ENCODE data around the gene AGFG1.

AGFG1 gene

GRCh38 chr2:227450926-227451654, 20.9 kb upstream of the AGFG1 start:
- Histone ChIP-seq H3K9me3 (replicated peaks; ENCODE audit: low read length) (no peaks in the 10 kb centered on the region), H3K4me2 (ENCODE audit: low read length) (no peak overlapping the region), H3K27me3 (ENCODE audit: control insufficient read depth, insufficient read depth, low read length) (no peaks in the 10 kb centered on the region), H3K36me3 (ENCODE audit: insufficient read depth, low read length) (no peaks in the 10 kb centered on the region), H3K4me3 (ENCODE audit: low read length) (no peak overlapping the region), H3K9ac (ENCODE audit: low read depth, low read length) (no peak overlapping the region), H3K4me1 (ENCODE audit: control insufficient read depth, insufficient read depth, low read length) (peaks cover 14% of the 10 kb centered on the region)

- no peak overlapping the region for H3K4me2 ChIP-seq (ENCODE audit: low read length)
- no peaks in the 10 kb centered on the region for H3K36me3 ChIP-seq (ENCODE audit: insufficient read depth, low read length)
- H3K9ac ChIP-seq (ENCODE audit: low read depth, low read length): no peak overlapping the region
- peaks cover 14% of the 10 kb centered on the region for H3K4me1 ChIP-seq (ENCODE audit: control insufficient read depth, insufficient read depth, low read length)
- no peaks in the 10 kb centered on the region for H3K27me3 ChIP-seq (ENCODE audit: control insufficient read depth, insufficient read depth, low read length)
- H3K9me3 ChIP-seq (replicated peaks; ENCODE audit: low read length): no peaks in the 10 kb centered on the region
- H3K4me3 ChIP-seq (ENCODE audit: low read length): no peak overlapping the region
These were observed 20.3 kb upstream of the AGFG1 start for GRCh38 chr2:227451655-227451992.

GRCh38 chr2:227453810-227454209, 18.1 kb upstream of the AGFG1 start:
- Histone ChIP-seq H3K36me3 (ENCODE audit: insufficient read depth, low read length) (no peaks in the 10 kb centered on the region), H3K4me3 (ENCODE audit: low read length) (no peak overlapping the region), H3K9me3 (replicated peaks; ENCODE audit: low read length) (no peaks in the 10 kb centered on the region), H3K27me3 (ENCODE audit: control insufficient read depth, insufficient read depth, low read length) (no peaks in the 10 kb centered on the region), H3K9ac (ENCODE audit: low read depth, low read length) (no peak overlapping the region), H3K4me1 (ENCODE audit: control insufficient read depth, insufficient read depth, low read length) (no peaks in the 10 kb centered on the region), H3K4me2 (ENCODE audit: low read length) (no peak overlapping the region)

- Histone ChIP-seq H3K27me3 (ENCODE audit: control insufficient read depth, insufficient read depth, low read length) (no peaks in the 10 kb centered on the region), H3K4me1 (ENCODE audit: control insufficient read depth, insufficient read depth, low read length) (no peaks in the 10 kb centered on the region), H3K9me3 (replicated peaks; ENCODE audit: low read length) (no peaks in the 10 kb centered on the region), H3K36me3 (ENCODE audit: insufficient read depth, low read length) (no peaks in the 10 kb centered on the region), H3K9ac (ENCODE audit: low read depth, low read length) (no peak overlapping the region), H3K4me2 (ENCODE audit: low read length) (no peak overlapping the region), H3K4me3 (ENCODE audit: low read length) (no peak overlapping the region)
These were observed 17.6 kb upstream of the AGFG1 start for GRCh38 chr2:227454323-227454860.

GRCh38 chr2:227455200-227455599, 16.8 kb upstream of the AGFG1 start:
- H3K27me3 ChIP-seq (ENCODE audit: control insufficient read depth, insufficient read depth, low read length): no peaks in the 10 kb centered on the region
- H3K4me3 ChIP-seq (ENCODE audit: low read length): no peak overlapping the region
- H3K36me3 ChIP-seq (ENCODE audit: insufficient read depth, low read length): no peaks in the 10 kb centered on the region
- H3K9ac ChIP-seq (ENCODE audit: low read depth, low read length): no peak overlapping the region
- H3K4me1 ChIP-seq (ENCODE audit: control insufficient read depth, insufficient read depth, low read length): peaks cover 3% of the 10 kb centered on the region
- no peak overlapping the region for H3K4me2 ChIP-seq (ENCODE audit: low read length)
- H3K9me3 ChIP-seq (replicated peaks; ENCODE audit: low read length): no peaks in the 10 kb centered on the region

GRCh38 chr2:227456102-227456501, 15.9 kb upstream of the AGFG1 start:
- Histone ChIP-seq H3K4me3 (ENCODE audit: low read length) (no peak overlapping the region), H3K9me3 (replicated peaks; ENCODE audit: low read length) (no peaks in the 10 kb centered on the region), H3K4me2 (ENCODE audit: low read length) (no peak overlapping the region), H3K27me3 (ENCODE audit: control insufficient read depth, insufficient read depth, low read length) (no peaks in the 10 kb centered on the region), H3K4me1 (ENCODE audit: control insufficient read depth, insufficient read depth, low read length) (peaks cover 10% of the 10 kb centered on the region), H3K36me3 (ENCODE audit: insufficient read depth, low read length) (no peaks in the 10 kb centered on the region), H3K9ac (ENCODE audit: low read depth, low read length) (no peak overlapping the region)

GRCh38 chr2:227456772-227457171, 15.2 kb upstream of the AGFG1 start:
- Histone ChIP-seq H3K4me1 (ENCODE audit: control insufficient read depth, insufficient read depth, low read length) (peaks cover 10% of the 10 kb centered on the region), H3K9ac (ENCODE audit: low read depth, low read length) (no peak overlapping the region), H3K4me2 (ENCODE audit: low read length) (no peak overlapping the region), H3K4me3 (ENCODE audit: low read length) (no peak overlapping the region), H3K27me3 (ENCODE audit: control insufficient read depth, insufficient read depth, low read length) (no peaks in the 10 kb centered on the region), H3K36me3 (ENCODE audit: insufficient read depth, low read length) (no peaks in the 10 kb centered on the region), H3K9me3 (replicated peaks; ENCODE audit: low read length) (no peaks in the 10 kb centered on the region)

GRCh38 chr2:227460070-227460485, 11.9 kb upstream of the AGFG1 start:
- Histone ChIP-seq H3K4me1 (ENCODE audit: control insufficient read depth, insufficient read depth, low read length) (peaks cover 10% of the 10 kb centered on the region), H3K9ac (ENCODE audit: low read depth, low read length) (no peak overlapping the region), H3K36me3 (ENCODE audit: insufficient read depth, low read length) (no peaks in the 10 kb centered on the region), H3K4me2 (ENCODE audit: low read length) (peak overlapping the region; percentile 7), H3K9me3 (replicated peaks; ENCODE audit: low read length) (no peaks in the 10 kb centered on the region), H3K27me3 (ENCODE audit: control insufficient read depth, insufficient read depth, low read length) (no peaks in the 10 kb centered on the region), H3K4me3 (ENCODE audit: low read length) (no peak overlapping the region)

- Histone ChIP-seq H3K36me3 (ENCODE audit: insufficient read depth, low read length) (no peaks in the 10 kb centered on the region), H3K4me2 (ENCODE audit: low read length) (no peak overlapping the region), H3K4me1 (ENCODE audit: control insufficient read depth, insufficient read depth, low read length) (peaks cover 10% of the 10 kb centered on the region), H3K27me3 (ENCODE audit: control insufficient read depth, insufficient read depth, low read length) (no peaks in the 10 kb centered on the region), H3K4me3 (ENCODE audit: low read length) (no peak overlapping the region), H3K9ac (ENCODE audit: low read depth, low read length) (no peak overlapping the region), H3K9me3 (replicated peaks; ENCODE audit: low read length) (no peaks in the 10 kb centered on the region)
These were observed 11.1 kb upstream of the AGFG1 start for GRCh38 chr2:227460833-227461232.

GRCh38 chr2:227461811-227462461, 10.0 kb upstream of the AGFG1 start:
- peaks cover 21% of the 10 kb centered on the region for H3K4me1 ChIP-seq (ENCODE audit: control insufficient read depth, insufficient read depth, low read length)

GRCh38 chr2:227462462-227462951, 9.4 kb upstream of the AGFG1 start:
- Histone ChIP-seq H3K27me3 (ENCODE audit: control insufficient read depth, insufficient read depth, low read length) (no peaks in the 10 kb centered on the region), H3K9me3 (replicated peaks; ENCODE audit: low read length) (no peaks in the 10 kb centered on the region), H3K36me3 (ENCODE audit: insufficient read depth, low read length) (no peaks in the 10 kb centered on the region), H3K4me1 (ENCODE audit: control insufficient read depth, insufficient read depth, low read length) (peaks cover 23% of the 10 kb centered on the region), H3K9ac (ENCODE audit: low read depth, low read length) (no peak overlapping the region), H3K4me3 (ENCODE audit: low read length) (no peak overlapping the region), H3K4me2 (ENCODE audit: low read length) (no peak overlapping the region)

More at GRCh38 chr2:227461811-227462461, 10.0 kb upstream of the AGFG1 start:
- H3K36me3 ChIP-seq (ENCODE audit: insufficient read depth, low read length): no peaks in the 10 kb centered on the region
- no peak overlapping the region for H3K4me2 ChIP-seq (ENCODE audit: low read length)
- no peak overlapping the region for H3K9ac ChIP-seq (ENCODE audit: low read depth, low read length)
- no peak overlapping the region for H3K4me3 ChIP-seq (ENCODE audit: low read length)
- H3K27me3 ChIP-seq (ENCODE audit: control insufficient read depth, insufficient read depth, low read length): no peaks in the 10 kb centered on the region
- H3K9me3 ChIP-seq (replicated peaks; ENCODE audit: low read length): no peaks in the 10 kb centered on the region
